H9 (cell line): ENCODE measurements around the gene SF3A1. TPM values are rescaled to one million over a fixed set of nuclear protein-coding genes. Genes with fewer than 3 reads are reported as not detected.
A peak's percentile ranks its signal among the peaks of the same experiment; 100 is the strongest.

ENCODE experiments used
- DNase-seq: peaks from one replicate; pipeline ENCODE4 v3.0.0-alpha.2; 2017
- H2AFZ ChIP-seq: one replicate; pipeline ENCODE4 v1.6.1; 2013; ENCODE audit warnings: mild to moderate bottlenecking, low read length, control low read depth, moderate library complexity
- H2AK5ac ChIP-seq: 2 replicates; pipeline ENCODE4 v1.6.1; 2013; ENCODE audit warnings: low read length, control low read depth, mixed read lengths; ENCODE audit not compliant: insufficient read length
- H2BK120ac ChIP-seq: one replicate; pipeline ENCODE4 v1.6.1; 2013; ENCODE audit warnings: low read depth, mild to moderate bottlenecking, low read length, control low read depth, inconsistent platforms; ENCODE audit not compliant: poor library complexity, severe bottlenecking
- H2BK12ac ChIP-seq: 2 replicates; pipeline ENCODE4 v1.6.1; 2013; ENCODE audit warnings: low read length, control low read depth, mixed read lengths, low read depth; ENCODE audit not compliant: insufficient read length
- H2BK15ac ChIP-seq: 2 replicates; pipeline ENCODE4 v1.6.1; 2013; ENCODE audit warnings: low read depth, low read length, control low read depth
- H2BK20ac ChIP-seq: one replicate; pipeline ENCODE4 v1.6.1; 2013; ENCODE audit warnings: low read depth, mild to moderate bottlenecking, low read length, control low read depth, inconsistent platforms; ENCODE audit not compliant: poor library complexity, severe bottlenecking
- H2BK5ac ChIP-seq: 2 replicates; pipeline ENCODE4 v1.6.1; 2013; ENCODE audit warnings: low read length, control low read depth, mixed read lengths; ENCODE audit not compliant: insufficient read length
- H3K14ac ChIP-seq: 2 replicates; pipeline ENCODE4 v1.6.1; 2013; ENCODE audit warnings: low read length, control low read depth; ENCODE audit not compliant: insufficient read depth
- H3K18ac ChIP-seq: 2 replicates; pipeline ENCODE4 v1.6.1; 2013; ENCODE audit warnings: low read depth, mild to moderate bottlenecking, mixed read lengths, low read length, control low read depth; ENCODE audit not compliant: insufficient read length
- H3K23ac ChIP-seq: 2 replicates; pipeline ENCODE4 v1.6.1; 2013; ENCODE audit warnings: low read length, control low read depth, mixed read lengths, low read depth; ENCODE audit not compliant: insufficient read length
- H3K23me2 ChIP-seq: 2 replicates; pipeline ENCODE4 v1.6.1; 2013; ENCODE audit warnings: low read depth, mild to moderate bottlenecking, mixed read lengths, low read length, control low read depth; ENCODE audit not compliant: insufficient read length, poor library complexity, severe bottlenecking
- H3K27ac ChIP-seq: 2 replicates; pipeline ENCODE4 v1.5.1; 2013; ENCODE audit warnings: low read length, control low read depth, mixed read lengths, low read depth; ENCODE audit not compliant: insufficient read length
- H3K27me3 ChIP-seq: 2 replicates; pipeline ENCODE4 v1.6.1; 2013; ENCODE audit warnings: low read length, control low read depth, inconsistent platforms; ENCODE audit not compliant: insufficient read depth
- H3K4ac ChIP-seq: 2 replicates; pipeline ENCODE4 v1.6.1; 2013; ENCODE audit warnings: low read depth, mild to moderate bottlenecking, control low read depth, inconsistent platforms, low read length, moderate library complexity
- H3K4me1 ChIP-seq: 2 replicates; pipeline ENCODE4 v1.6.1; 2013; ENCODE audit warnings: low read length, control low read depth, inconsistent platforms; ENCODE audit not compliant: insufficient read depth
- H3K4me2 ChIP-seq: 2 replicates; pipeline ENCODE4 v1.6.1; 2013; ENCODE audit warnings: low read length, control low read depth, mixed read lengths; ENCODE audit not compliant: insufficient read length, insufficient read depth
- H3K56ac ChIP-seq: 2 replicates; pipeline ENCODE4 v1.6.1; 2013; ENCODE audit warnings: low read depth, mild to moderate bottlenecking, mixed read lengths, low read length, control low read depth; ENCODE audit not compliant: insufficient read length
- H3K79me1 ChIP-seq: 2 replicates; pipeline ENCODE4 v1.6.1; 2013; ENCODE audit warnings: low read depth, mild to moderate bottlenecking, moderate library complexity, low read length, control low read depth, inconsistent platforms; ENCODE audit not compliant: insufficient read depth, poor library complexity, severe bottlenecking
- H3K79me2 ChIP-seq: 2 replicates; pipeline ENCODE4 v1.6.1; 2013; ENCODE audit warnings: low read length, control low read depth, inconsistent platforms; ENCODE audit not compliant: insufficient read depth
- H3K9ac ChIP-seq: 2 replicates; pipeline ENCODE4 v1.6.1; 2013; ENCODE audit warnings: low read length, control low read depth, mixed read lengths; ENCODE audit not compliant: insufficient read length; ENCODE audit errors: extremely low read depth
- H3K9me3 ChIP-seq: one replicate; pipeline ENCODE4 v1.6.1; 2013; ENCODE audit warnings: low read depth, low read length, inconsistent platforms; ENCODE audit not compliant: control insufficient read depth
- H3T11ph ChIP-seq: one replicate; pipeline ENCODE4 v1.6.1; 2013; ENCODE audit warnings: mild to moderate bottlenecking, low read length, control low read depth, inconsistent platforms
- H4K20me1 ChIP-seq: one replicate; pipeline ENCODE4 v1.6.1; 2013; ENCODE audit not compliant: control insufficient read depth, insufficient read length, insufficient read depth
- H4K5ac ChIP-seq: 2 replicates; pipeline ENCODE4 v1.6.1; 2013; ENCODE audit warnings: low read depth, mild to moderate bottlenecking, mixed read lengths, low read length, control low read depth; ENCODE audit not compliant: insufficient read length
- H4K8ac ChIP-seq: replicated peaks from 2 replicates; pipeline ENCODE4 v1.6.1; 2013; ENCODE audit warnings: low read length, control low read depth, mixed read lengths, low read depth; ENCODE audit not compliant: insufficient read length
- H4K91ac ChIP-seq: 2 replicates; pipeline ENCODE4 v1.6.1; 2013; ENCODE audit warnings: low read depth, mild to moderate bottlenecking, moderate library complexity, mixed read lengths, low read length, control low read depth; ENCODE audit not compliant: insufficient read length
- H3K27ac Mint-ChIP-seq, 3 experiments: 2 replicates in 2 of 3; 3 replicates in 1 of 3; pipeline ENCODE4 v1.8.0; 2020 to 2021; ENCODE audit warnings: mixed read lengths in 3 of 3, mild to moderate bottlenecking in 1 of 3, moderate library complexity in 1 of 3
- H3K27me3 Mint-ChIP-seq: 2 replicates; pipeline ENCODE4 v1.8.0; 2021; ENCODE audit warnings: low read depth, mild to moderate bottlenecking, moderate library complexity, mixed read lengths
- H3K36me3 Mint-ChIP-seq, 3 experiments: 2 replicates in 2 of 3; 3 replicates in 1 of 3; pipeline ENCODE4 v1.8.0; 2020 to 2021; ENCODE audit warnings: low read depth in 3 of 3, mixed read lengths in 3 of 3; ENCODE audit not compliant: insufficient read depth in 1 of 3
- H3K4me1 Mint-ChIP-seq, 2 experiments: 2 replicates each; pipeline ENCODE4 v1.8.0; 2020; ENCODE audit warnings: mixed read lengths in 2 of 2
- H3K4me3 Mint-ChIP-seq, 2 experiments: 2 replicates in 1 of 2; 3 replicates in 1 of 2; pipeline ENCODE4 v1.8.0; 2020 to 2021; ENCODE audit warnings: mild to moderate bottlenecking in 2 of 2, mixed read lengths in 2 of 2, moderate library complexity in 1 of 2
- H3K9me3 Mint-ChIP-seq, 2 experiments: 2 replicates in 1 of 2; 3 replicates in 1 of 2; pipeline ENCODE4 v1.8.0; 2020; ENCODE audit warnings: mild to moderate bottlenecking in 2 of 2, mixed read lengths in 2 of 2, moderate library complexity in 1 of 2
- WGBS: extraction: QIAGEN DNeasy Blood & Tissue Kit; methylation state at CpG from one replicate; pipeline ENCODE4 v1.1.7; 2013; ENCODE audit warnings: missing lambda C conversion rate, low lambda C conversion rate, mixed read lengths; ENCODE audit not compliant: insufficient read length; ENCODE audit errors: extremely low coverage; 5-methylcytosine and 5-hydroxymethylcytosine counted together
- total RNA-seq: library from RNA; stranded (reverse); gene quantifications from 2 replicates; pipeline ENCODE4 v1.2.1, GENCODE V29; 2021
- TF ChIP-seq, protein P1 (sequence below): fragments of 200-600 bp; sonication (generic); conservative IDR thresholded peaks from 3 replicates; pipeline ENCODE4 v1.8.0; 2021; ENCODE audit warnings: antibody characterized with exemption, mild to moderate bottlenecking

The SF3A1 gene
- total RNA-seq, 1 experiment from 2014 or later, result 225 TPM

DNA sequence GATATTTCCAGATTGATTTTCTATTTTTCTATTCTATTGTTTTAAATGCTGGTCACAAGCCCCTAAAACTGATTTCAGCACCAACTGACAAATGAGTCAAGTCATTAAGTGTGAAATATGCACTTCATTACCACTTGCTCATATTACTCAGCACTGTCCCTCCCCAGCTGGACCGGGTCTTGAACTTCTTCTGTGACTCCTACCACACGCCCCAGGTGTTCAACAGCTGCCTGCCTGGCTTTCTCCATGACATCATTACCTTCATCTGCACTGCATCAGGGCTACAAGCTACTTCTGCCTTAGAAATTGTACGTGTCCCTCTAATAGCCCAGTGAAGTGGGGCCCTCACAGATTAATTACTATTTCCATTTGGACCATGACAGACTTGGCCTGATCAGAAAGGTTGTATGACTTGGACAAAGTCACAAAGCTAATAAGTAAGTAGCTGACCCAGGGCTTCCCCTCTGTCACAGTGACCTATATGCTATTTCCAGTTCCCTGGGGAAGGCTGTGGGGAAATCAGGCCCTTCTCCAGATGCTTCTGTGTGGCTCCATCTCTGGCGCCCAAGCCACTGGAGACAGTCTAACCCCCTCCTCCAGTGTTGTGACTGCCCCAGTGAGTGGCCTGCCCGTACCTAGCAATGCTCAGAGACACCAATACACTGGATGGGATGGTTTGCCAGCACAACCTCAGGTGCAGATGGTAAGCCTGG, 48.0 kb downstream of the SF3A1 start:
- Histone ChIP-seq H4K5ac (no peak overlapping the region), H3K79me1 (no peaks in the 10 kb centered on the region), H3K23me2 (no peaks in the 10 kb centered on the region), H3K56ac (no peak overlapping the region), H3K4ac (no peak overlapping the region), H3T11ph (no peak overlapping the region), H3K27ac (no peak overlapping the region), H3K4me2 (no peak overlapping the region), H4K8ac (no peak overlapping the region), H3K14ac (no peak overlapping the region), H2BK12ac (no peak overlapping the region), H4K91ac (no peak overlapping the region), H3K4me1 (no peaks in the 10 kb centered on the region; the same call in 1 of the 2 replicates), H2BK120ac (no peak overlapping the region), H2BK5ac (no peak overlapping the region), H2AFZ (no peak overlapping the region), H3K9me3 (no peaks in the 10 kb centered on the region), H2BK20ac (no peak overlapping the region), H3K79me2 (no peaks in the 10 kb centered on the region), H3K9ac (no peak overlapping the region), H2BK15ac (no peak overlapping the region), H3K27me3 (no peaks in the 10 kb centered on the region), H3K18ac (no peak overlapping the region), H3K23ac (no peak overlapping the region), H4K20me1 (no peaks in the 10 kb centered on the region), H2AK5ac (no peak overlapping the region)
- Mint-ChIP-seq H3K4me3 (no peak overlapping the region), H3K4me1 (peaks cover 11% of the 10 kb centered on the region in 2 experiments), H3K27ac (peak overlapping the region in 1 of 3 experiments; percentile 2; a peak in 1 of 7 replicates), H3K36me3 (no peaks in the 10 kb centered on the region), H3K9me3 (no peaks in the 10 kb centered on the region; a peak in 1 of 5 replicates), H3K27me3 (no peaks in the 10 kb centered on the region; the same call in 1 of the 2 replicates)
- no peak for DNase-seq
- no CpG with 5 or more reads among the region's 5 CpGs for WGBS
- TF ChIP-seq, protein P1, sequence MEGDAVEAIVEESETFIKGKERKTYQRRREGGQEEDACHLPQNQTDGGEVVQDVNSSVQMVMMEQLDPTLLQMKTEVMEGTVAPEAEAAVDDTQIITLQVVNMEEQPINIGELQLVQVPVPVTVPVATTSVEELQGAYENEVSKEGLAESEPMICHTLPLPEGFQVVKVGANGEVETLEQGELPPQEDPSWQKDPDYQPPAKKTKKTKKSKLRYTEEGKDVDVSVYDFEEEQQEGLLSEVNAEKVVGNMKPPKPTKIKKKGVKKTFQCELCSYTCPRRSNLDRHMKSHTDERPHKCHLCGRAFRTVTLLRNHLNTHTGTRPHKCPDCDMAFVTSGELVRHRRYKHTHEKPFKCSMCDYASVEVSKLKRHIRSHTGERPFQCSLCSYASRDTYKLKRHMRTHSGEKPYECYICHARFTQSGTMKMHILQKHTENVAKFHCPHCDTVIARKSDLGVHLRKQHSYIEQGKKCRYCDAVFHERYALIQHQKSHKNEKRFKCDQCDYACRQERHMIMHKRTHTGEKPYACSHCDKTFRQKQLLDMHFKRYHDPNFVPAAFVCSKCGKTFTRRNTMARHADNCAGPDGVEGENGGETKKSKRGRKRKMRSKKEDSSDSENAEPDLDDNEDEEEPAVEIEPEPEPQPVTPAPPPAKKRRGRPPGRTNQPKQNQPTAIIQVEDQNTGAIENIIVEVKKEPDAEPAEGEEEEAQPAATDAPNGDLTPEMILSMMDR, result no peak
